Measurements from ENCODE around the gene SPOCK2. TPM values are rescaled to one million over a fixed set of nuclear protein-coding genes. Genes with fewer than 3 reads are reported as not detected.

The SPOCK2 gene
- total RNA-seq, 1 donor from 2014 or later, result 0.54 TPM

- Mint-ChIP-seq H3K27ac (ENCODE audit: unreplicated experiment) (no peak overlapping the region), H3K4me3 (ENCODE audit: unreplicated experiment) (no peak overlapping the region), H3K9me3 (ENCODE audit: unreplicated experiment) (no peaks in the 10 kb centered on the region), H3K27me3 (ENCODE audit: unreplicated experiment) (peaks cover 6% of the 10 kb centered on the region), H3K4me1 (ENCODE audit: unreplicated experiment) (peaks cover 12% of the 10 kb centered on the region), H3K36me3 (ENCODE audit: unreplicated experiment) (no peaks in the 10 kb centered on the region)
- no peak for TF ChIP-seq CTCF (IDR thresholded peaks at IDR 0.05)
- DNase-seq (ENCODE audit: extremely low spot score, unreplicated experiment), result no peak
Measured at GRCh38 chr10:72059843-72060822, 28.2 kb downstream of the SPOCK2 start.

GRCh38 chr10:72058989-72059842 is 29.1 kb downstream of the SPOCK2 start:
- H3K4me1 Mint-ChIP-seq (ENCODE audit: unreplicated experiment), result peaks cover 12% of the 10 kb centered on the region
- no peak overlapping the region for H3K4me3 Mint-ChIP-seq (ENCODE audit: unreplicated experiment)
- no peak for DNase-seq (ENCODE audit: extremely low spot score, unreplicated experiment)
- H3K36me3 Mint-ChIP-seq (ENCODE audit: unreplicated experiment), result no peaks in the 10 kb centered on the region
- TF ChIP-seq CTCF (IDR thresholded peaks at IDR 0.05), result no peak
- H3K27me3 Mint-ChIP-seq (ENCODE audit: unreplicated experiment), result peaks cover 6% of the 10 kb centered on the region
- H3K9me3 Mint-ChIP-seq (ENCODE audit: unreplicated experiment), result no peaks in the 10 kb centered on the region
- peak overlapping the region; percentile 29 for H3K27ac Mint-ChIP-seq (ENCODE audit: unreplicated experiment)

- peaks cover 6% of the 10 kb centered on the region for H3K27me3 Mint-ChIP-seq (ENCODE audit: unreplicated experiment)
- peaks cover 12% of the 10 kb centered on the region for H3K4me1 Mint-ChIP-seq (ENCODE audit: unreplicated experiment)
- no peak overlapping the region for H3K4me3 Mint-ChIP-seq (ENCODE audit: unreplicated experiment)
- H3K36me3 Mint-ChIP-seq (ENCODE audit: unreplicated experiment), result no peaks in the 10 kb centered on the region
- H3K27ac Mint-ChIP-seq (ENCODE audit: unreplicated experiment), result no peak overlapping the region
- H3K9me3 Mint-ChIP-seq (ENCODE audit: unreplicated experiment), result no peaks in the 10 kb centered on the region
- no peak for DNase-seq (ENCODE audit: extremely low spot score, unreplicated experiment)
- TF ChIP-seq CTCF (IDR thresholded peaks at IDR 0.05), result no peak
Measured at GRCh38 chr10:72058347-72058898, 29.9 kb downstream of the SPOCK2 start.

- no peak for DNase-seq (ENCODE audit: extremely low spot score, unreplicated experiment)
Measured at GRCh38 chr10:72056932-72057751, 31.2 kb downstream of the SPOCK2 start.

More at GRCh38 chr10:72056932-72057751, 31.2 kb downstream of the SPOCK2 start:
- no peaks in the 10 kb centered on the region for H3K36me3 Mint-ChIP-seq (ENCODE audit: unreplicated experiment)
- no peak for TF ChIP-seq CTCF (IDR thresholded peaks at IDR 0.05)
- H3K4me1 Mint-ChIP-seq (ENCODE audit: unreplicated experiment), result peaks cover 12% of the 10 kb centered on the region
- peaks cover 6% of the 10 kb centered on the region for H3K27me3 Mint-ChIP-seq (ENCODE audit: unreplicated experiment)
- no peak overlapping the region for H3K27ac Mint-ChIP-seq (ENCODE audit: unreplicated experiment)
- H3K9me3 Mint-ChIP-seq (ENCODE audit: unreplicated experiment), result no peaks in the 10 kb centered on the region
- H3K4me3 Mint-ChIP-seq (ENCODE audit: unreplicated experiment), result no peak overlapping the region
